T-helper 22 cell (primary cell): Measurements from ENCODE around the gene PKP4.

Source experiments
- DNase-seq: peaks from one replicate; pipeline ENCODE4 v3.0.0-alpha.2; 2020; ENCODE audit warnings: low read depth

The PKP4 gene

GRCh38 chr2:158499383-158499782 lies 42.6 kb downstream of the PKP4 start:
- DNase-seq: no peak

GRCh38 chr2:158500333-158500732 lies 43.6 kb downstream of the PKP4 start:
- no peak for DNase-seq

GRCh38 chr2:158501301-158501700 lies 44.5 kb downstream of the PKP4 start:
- no peak for DNase-seq

- no peak for DNase-seq
Observed at GRCh38 chr2:158502974-158503373, 46.2 kb downstream of the PKP4 start.

- DNase-seq: no peak
Observed at GRCh38 chr2:158504088-158504487, 47.3 kb downstream of the PKP4 start.

- DNase-seq: no peak
Observed at GRCh38 chr2:158505448-158505934, 48.7 kb downstream of the PKP4 start.

- DNase-seq: no peak
Observed at GRCh38 chr2:158507141-158507540, 50.4 kb downstream of the PKP4 start.

- DNase-seq: no peak
Observed at GRCh38 chr2:158507679-158508078, 50.9 kb downstream of the PKP4 start.

GRCh38 chr2:158509928-158510797 lies 53.4 kb downstream of the PKP4 start:
- DNase-seq: no peak

GRCh38 chr2:158510887-158511286 lies 54.1 kb downstream of the PKP4 start:
- no peak for DNase-seq

- no peak for DNase-seq
Observed at GRCh38 chr2:158511706-158512105, 55.0 kb downstream of the PKP4 start.

- no peak for DNase-seq
Observed at GRCh38 chr2:158512323-158512722, 55.6 kb downstream of the PKP4 start.

- no peak for DNase-seq
Observed at GRCh38 chr2:158513841-158514240, 57.1 kb downstream of the PKP4 start.

GRCh38 chr2:158518084-158518483 lies 61.3 kb downstream of the PKP4 start:
- no peak for DNase-seq

- DNase-seq: no peak
Observed at GRCh38 chr2:158519481-158519880, 62.7 kb downstream of the PKP4 start.

- DNase-seq: no peak
Observed at GRCh38 chr2:158529379-158530259, 72.9 kb downstream of the PKP4 start.

GRCh38 chr2:158530829-158531228 lies 74.1 kb downstream of the PKP4 start:
- no peak for DNase-seq

GRCh38 chr2:158533009-158533408 lies 76.3 kb downstream of the PKP4 start:
- DNase-seq: no peak

- no peak for DNase-seq
Observed at GRCh38 chr2:158539176-158540005, 82.6 kb downstream of the PKP4 start.

- no peak for DNase-seq
Observed at GRCh38 chr2:158542577-158542976, 85.8 kb downstream of the PKP4 start.

GRCh38 chr2:158543957-158544356 lies 87.2 kb downstream of the PKP4 start:
- DNase-seq: no peak

- no peak for DNase-seq
Observed at GRCh38 chr2:158544998-158545397, 88.2 kb downstream of the PKP4 start.
